ENCODE results near the gene ORM2. TPM values are rescaled to one million over a fixed set of nuclear protein-coding genes. Genes with fewer than 3 reads are reported as not detected.

Gene ORM2
- total and polyA plus RNA-seq, 2 of the 13 experiments (the other 11 are each of a cell fraction or from before 2014, with no cell fraction given) = 565 to 824 TPM

GRCh38 chr9:114339130-114339908, 9.7 kb downstream of the ORM2 start:
- ATAC-seq (peak; percentile 84), FAIRE-seq (peak; percentile 72), DNase-seq (ENCODE audit: low spot score) (peak; percentile 35)
- in situ Hi-C loops (cut with HindIII; ENCODE audit: extremely low pct_ligation_motif_present, low pct_unique_long_range_greater_than_20kb) = no loop called here
- Histone ChIP-seq H3K79me2 (ENCODE audit: insufficient read depth, low read length) (no peaks in the 10 kb centered on the region), H4K20me1 (ENCODE audit: insufficient read depth, low read length) (no peaks in the 10 kb centered on the region), H3K9ac (ENCODE audit: insufficient read depth, low read depth, low read length) (no peak overlapping the region), H3K9me3 (ENCODE audit: low read length) (no peaks in the 10 kb centered on the region), H3K4me3 (replicated peaks in 1 of 3; ENCODE audit: insufficient read depth in 1 of 3, low read depth in 2 of 3, low read length in 3 of 3) (no peak overlapping the region), H3K27ac (ENCODE audit: extremely low read length, insufficient read depth, low read length) (no peak overlapping the region), H3K36me3 (replicated peaks in 1 of 2; ENCODE audit: control insufficient read depth in 1 of 2, insufficient read depth in 2 of 2, low read length in 2 of 2) (peaks cover 1 to 5% of the 10 kb centered on the region in 2 experiments; a peak in 2 of 5 replicates), H2AFZ (ENCODE audit: low read length) (no peak overlapping the region), H3K27me3 (ENCODE audit: control insufficient read depth in 1 of 2, insufficient read depth in 2 of 2, low read length in 2 of 2) (no peaks in the 10 kb centered on the region), H3K4me2 (ENCODE audit: low read depth, low read length) (no peak overlapping the region), H3K4me1 (ENCODE audit: insufficient read depth, low read length) (peaks cover 9% of the 10 kb centered on the region)
- POLR2A ChIA-PET = no interaction called here
- intact Hi-C loops (cut with micrococcal nuclease; ENCODE audit: unreplicated experiment) = loop anchor here (5.0 kb wide), 1 partner anchor 48 kb away; the partner anchor contains the start of gene AKNA
- 76% methylated on average over 15 of the region's 16 CpGs for WGBS (ENCODE audit: low lambda C conversion rate)
- CTCF ChIA-PET (ENCODE audit: low intra/inter-chr PET ratio, low total read pairs) = interaction anchor here (0.6 to 0.8 kb wide), 3 partner anchors 65 to 311 kb away, joined by 3 to 4 read pairs (median 3); no protein-coding TSS in a partner anchor
- no TSS peak for BruUV-seq (replicated peaks)
- TF ChIP-seq, protein P1, sequence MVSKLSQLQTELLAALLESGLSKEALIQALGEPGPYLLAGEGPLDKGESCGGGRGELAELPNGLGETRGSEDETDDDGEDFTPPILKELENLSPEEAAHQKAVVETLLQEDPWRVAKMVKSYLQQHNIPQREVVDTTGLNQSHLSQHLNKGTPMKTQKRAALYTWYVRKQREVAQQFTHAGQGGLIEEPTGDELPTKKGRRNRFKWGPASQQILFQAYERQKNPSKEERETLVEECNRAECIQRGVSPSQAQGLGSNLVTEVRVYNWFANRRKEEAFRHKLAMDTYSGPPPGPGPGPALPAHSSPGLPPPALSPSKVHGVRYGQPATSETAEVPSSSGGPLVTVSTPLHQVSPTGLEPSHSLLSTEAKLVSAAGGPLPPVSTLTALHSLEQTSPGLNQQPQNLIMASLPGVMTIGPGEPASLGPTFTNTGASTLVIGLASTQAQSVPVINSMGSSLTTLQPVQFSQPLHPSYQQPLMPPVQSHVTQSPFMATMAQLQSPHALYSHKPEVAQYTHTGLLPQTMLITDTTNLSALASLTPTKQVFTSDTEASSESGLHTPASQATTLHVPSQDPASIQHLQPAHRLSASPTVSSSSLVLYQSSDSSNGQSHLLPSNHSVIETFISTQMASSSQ (IDR thresholded peaks at IDR 0.05; ENCODE audit: low read depth) = no peak
- TF ChIP-seq, protein P1 (CRISPR knock-in tag; IDR thresholded peaks at IDR 0.05; ENCODE audit: borderline replicate concordance) = no peak
- TF ChIP-seq NR2F1 (CRISPR knock-in tag; IDR thresholded peaks at IDR 0.05) (no peak), NR0B2 (CRISPR knock-in tag; IDR thresholded peaks at IDR 0.05) (no peak), ZNF543 (CRISPR knock-in tag; IDR thresholded peaks at IDR 0.05) (0 out of 2 replicates have a peak, but pooled peaks have one; percentile 35), ZNF660 (CRISPR knock-in tag; IDR thresholded peaks at IDR 0.05; ENCODE audit: borderline replicate concordance, low read depth) (no peak), RAD21 (CRISPR knock-in tag; IDR thresholded peaks at IDR 0.05) (peak; percentile 84), ZBTB37 (CRISPR knock-in tag; IDR thresholded peaks at IDR 0.05) (no peak)
- TF ChIP-seq, protein P2, sequence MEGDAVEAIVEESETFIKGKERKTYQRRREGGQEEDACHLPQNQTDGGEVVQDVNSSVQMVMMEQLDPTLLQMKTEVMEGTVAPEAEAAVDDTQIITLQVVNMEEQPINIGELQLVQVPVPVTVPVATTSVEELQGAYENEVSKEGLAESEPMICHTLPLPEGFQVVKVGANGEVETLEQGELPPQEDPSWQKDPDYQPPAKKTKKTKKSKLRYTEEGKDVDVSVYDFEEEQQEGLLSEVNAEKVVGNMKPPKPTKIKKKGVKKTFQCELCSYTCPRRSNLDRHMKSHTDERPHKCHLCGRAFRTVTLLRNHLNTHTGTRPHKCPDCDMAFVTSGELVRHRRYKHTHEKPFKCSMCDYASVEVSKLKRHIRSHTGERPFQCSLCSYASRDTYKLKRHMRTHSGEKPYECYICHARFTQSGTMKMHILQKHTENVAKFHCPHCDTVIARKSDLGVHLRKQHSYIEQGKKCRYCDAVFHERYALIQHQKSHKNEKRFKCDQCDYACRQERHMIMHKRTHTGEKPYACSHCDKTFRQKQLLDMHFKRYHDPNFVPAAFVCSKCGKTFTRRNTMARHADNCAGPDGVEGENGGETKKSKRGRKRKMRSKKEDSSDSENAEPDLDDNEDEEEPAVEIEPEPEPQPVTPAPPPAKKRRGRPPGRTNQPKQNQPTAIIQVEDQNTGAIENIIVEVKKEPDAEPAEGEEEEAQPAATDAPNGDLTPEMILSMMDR (CRISPR knock-in tag; IDR thresholded peaks at IDR 0.05) = peak; percentile 83
- TF ChIP-seq, protein P3, sequence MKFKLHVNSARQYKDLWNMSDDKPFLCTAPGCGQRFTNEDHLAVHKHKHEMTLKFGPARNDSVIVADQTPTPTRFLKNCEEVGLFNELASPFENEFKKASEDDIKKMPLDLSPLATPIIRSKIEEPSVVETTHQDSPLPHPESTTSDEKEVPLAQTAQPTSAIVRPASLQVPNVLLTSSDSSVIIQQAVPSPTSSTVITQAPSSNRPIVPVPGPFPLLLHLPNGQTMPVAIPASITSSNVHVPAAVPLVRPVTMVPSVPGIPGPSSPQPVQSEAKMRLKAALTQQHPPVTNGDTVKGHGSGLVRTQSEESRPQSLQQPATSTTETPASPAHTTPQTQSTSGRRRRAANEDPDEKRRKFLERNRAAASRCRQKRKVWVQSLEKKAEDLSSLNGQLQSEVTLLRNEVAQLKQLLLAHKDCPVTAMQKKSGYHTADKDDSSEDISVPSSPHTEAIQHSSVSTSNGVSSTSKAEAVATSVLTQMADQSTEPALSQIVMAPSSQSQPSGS (CRISPR knock-in tag; IDR thresholded peaks at IDR 0.05) = 0 out of 2 replicates have a peak, but pooled peaks have one; percentile 27

All from HepG2 (cell line).